ENCODE results near the gene CDKAL1. TPM values are rescaled to one million over a fixed set of nuclear protein-coding genes. Genes with fewer than 3 reads are reported as not detected.

The CDKAL1 gene
- total and polyA plus RNA-seq, 2 donors from 2014 or later: 4.6 to 20.2 TPM

GRCh38 chr6:20706939-20707485, 172.8 kb downstream of the CDKAL1 start:
- no peaks in the 10 kb centered on the region for H3K36me3 ChIP-seq (ENCODE audit: control insufficient read depth in 2 of 3, insufficient read depth in 3 of 3, low read length in 3 of 3)
- H3K9me3 ChIP-seq (ENCODE audit: control insufficient read depth in 2 of 3, insufficient read depth in 1 of 3, low read length in 3 of 3): no peaks in the 10 kb centered on the region
- intact Hi-C loops (cut with DNase I): no loop called here
- H3K4me3 ChIP-seq (ENCODE audit: low read length in 3 of 3): no peak overlapping the region
- DNase-seq (no peak), FAIRE-seq (no peak)
- H3K9ac ChIP-seq (ENCODE audit: low read length in 3 of 3): no peak overlapping the region
- H3K4me1 ChIP-seq (ENCODE audit: control insufficient read depth in 2 of 3, insufficient read depth in 2 of 3, low read depth in 1 of 3, low read length in 3 of 3): peaks cover 0 to 2% (median 0%) of the 10 kb centered on the region in 3 donors
- no peak for TF ChIP-seq CTCF (IDR thresholded peaks at IDR 0.05; ENCODE audit: borderline replicate concordance, extremely low read depth, insufficient read depth)
- H3K27me3 ChIP-seq (ENCODE audit: control insufficient read depth, insufficient read depth, low read length): no peaks in the 10 kb centered on the region
- H3K27ac ChIP-seq (ENCODE audit: low read depth in 2 of 2, low read length in 2 of 2): no peak overlapping the region

GRCh38 chr6:20707870-20708269, 173.6 kb downstream of the CDKAL1 start:
- Histone ChIP-seq H3K36me3 (ENCODE audit: control insufficient read depth in 2 of 3, insufficient read depth in 3 of 3, low read length in 3 of 3) (no peaks in the 10 kb centered on the region), H3K27ac (ENCODE audit: low read depth in 2 of 2, low read length in 2 of 2) (no peak overlapping the region), H3K4me1 (ENCODE audit: control insufficient read depth in 2 of 3, insufficient read depth in 2 of 3, low read depth in 1 of 3, low read length in 3 of 3) (peaks cover 0 to 2% (median 0%) of the 10 kb centered on the region in 3 donors), H3K9me3 (ENCODE audit: control insufficient read depth in 2 of 3, insufficient read depth in 1 of 3, low read length in 3 of 3) (no peaks in the 10 kb centered on the region), H3K27me3 (ENCODE audit: control insufficient read depth, insufficient read depth, low read length) (no peaks in the 10 kb centered on the region), H3K9ac (ENCODE audit: low read length in 3 of 3) (peak overlapping the region in 1 of 3 donors; percentile 16), H3K4me3 (ENCODE audit: low read length in 3 of 3) (no peak overlapping the region)
- no peak for FAIRE-seq
- DNase-seq: no peak
- TF ChIP-seq CTCF (IDR thresholded peaks at IDR 0.05; ENCODE audit: borderline replicate concordance, extremely low read depth, insufficient read depth): no peak
- intact Hi-C loops (cut with DNase I): no loop called here

- peaks cover 0 to 2% (median 0%) of the 10 kb centered on the region in 3 donors for H3K4me1 ChIP-seq (ENCODE audit: control insufficient read depth in 2 of 3, insufficient read depth in 2 of 3, low read depth in 1 of 3, low read length in 3 of 3)
- intact Hi-C loops (cut with DNase I): no loop called here
- no peak for FAIRE-seq
Measured at GRCh38 chr6:20708367-20709124, 174.3 kb downstream of the CDKAL1 start.

More at GRCh38 chr6:20708367-20709124, 174.3 kb downstream of the CDKAL1 start:
- DNase-seq: no peak
- Histone ChIP-seq H3K9ac (ENCODE audit: low read length in 3 of 3) (peak overlapping the region in 1 of 3 donors; percentile 16), H3K9me3 (ENCODE audit: control insufficient read depth in 2 of 3, insufficient read depth in 1 of 3, low read length in 3 of 3) (no peaks in the 10 kb centered on the region), H3K27me3 (ENCODE audit: control insufficient read depth, insufficient read depth, low read length) (no peaks in the 10 kb centered on the region), H3K4me3 (ENCODE audit: low read length in 3 of 3) (no peak overlapping the region), H3K36me3 (ENCODE audit: control insufficient read depth in 2 of 3, insufficient read depth in 3 of 3, low read length in 3 of 3) (no peaks in the 10 kb centered on the region), H3K27ac (ENCODE audit: low read depth in 2 of 2, low read length in 2 of 2) (no peak overlapping the region)
- no peak for TF ChIP-seq CTCF (IDR thresholded peaks at IDR 0.05; ENCODE audit: borderline replicate concordance, extremely low read depth, insufficient read depth)

Measured in kidney (tissue), 14 donors.